HUES48 (cell line): Measurements from ENCODE around the gene TACC2.

Experiments used
- H3K27ac ChIP-seq: one replicate; pipeline ENCODE4 v1.7.0; 2013; ENCODE audit warnings: low read depth, low read length, inconsistent platforms
- H3K27me3 ChIP-seq: 2 replicates; pipeline ENCODE4 v1.6.1; 2013; ENCODE audit warnings: mild to moderate bottlenecking, low read length; ENCODE audit not compliant: control insufficient read depth, insufficient read depth
- H3K36me3 ChIP-seq: 2 replicates; pipeline ENCODE4 v1.6.1; 2013; ENCODE audit warnings: low read length; ENCODE audit not compliant: control insufficient read depth, insufficient read depth
- H3K4me1 ChIP-seq: 2 replicates; pipeline ENCODE4 v1.6.1; 2013; ENCODE audit warnings: mild to moderate bottlenecking, low read length; ENCODE audit not compliant: control insufficient read depth, insufficient read depth
- H3K4me3 ChIP-seq: 2 replicates; pipeline ENCODE4 v1.5.1; 2013; ENCODE audit warnings: mild to moderate bottlenecking, low read depth, low read length
- H3K9ac ChIP-seq: 2 replicates; pipeline ENCODE4 v1.6.1; 2013; ENCODE audit warnings: mild to moderate bottlenecking, low read depth, low read length, moderate library complexity
- H3K9me3 ChIP-seq: 2 replicates; pipeline ENCODE4 v1.6.1; 2013; ENCODE audit warnings: low read length; ENCODE audit not compliant: control insufficient read depth, insufficient read depth

TACC2 gene

GRCh38 chr10:122188706-122189105, 199.7 kb downstream of the TACC2 start:
- H3K4me1 ChIP-seq = peaks cover 51% of the 10 kb centered on the region

GRCh38 chr10:122189185-122189584, 200.2 kb downstream of the TACC2 start:
- H3K27me3 ChIP-seq = no peaks in the 10 kb centered on the region
- H3K9ac ChIP-seq = 0 out of 2 replicates have a peak overlapping the region, but pooled peaks have one; percentile 10
- peaks cover 47% of the 10 kb centered on the region for H3K4me1 ChIP-seq
- no peaks in the 10 kb centered on the region for H3K9me3 ChIP-seq
- H3K36me3 ChIP-seq = no peaks in the 10 kb centered on the region
- no peak overlapping the region for H3K27ac ChIP-seq
- H3K4me3 ChIP-seq = no peak overlapping the region

More at GRCh38 chr10:122188706-122189105, 199.7 kb downstream of the TACC2 start:
- Histone ChIP-seq H3K9me3 (no peaks in the 10 kb centered on the region), H3K27ac (no peak overlapping the region), H3K9ac (no peak overlapping the region), H3K4me3 (no peak overlapping the region), H3K36me3 (no peaks in the 10 kb centered on the region), H3K27me3 (no peaks in the 10 kb centered on the region)

GRCh38 chr10:122190176-122190943, 201.4 kb downstream of the TACC2 start:
- H3K9me3 ChIP-seq = no peaks in the 10 kb centered on the region
- peaks cover 41% of the 10 kb centered on the region for H3K4me1 ChIP-seq
- no peak overlapping the region for H3K4me3 ChIP-seq
- H3K27ac ChIP-seq = no peak overlapping the region
- H3K27me3 ChIP-seq = no peaks in the 10 kb centered on the region
- no peak overlapping the region for H3K9ac ChIP-seq
- peaks cover 5% of the 10 kb centered on the region; the same call in 1 of the 2 replicates for H3K36me3 ChIP-seq

GRCh38 chr10:122191936-122192541, 203.1 kb downstream of the TACC2 start:
- peaks cover 17% of the 10 kb centered on the region for H3K36me3 ChIP-seq
- no peak overlapping the region for H3K4me3 ChIP-seq
- peak overlapping the region; percentile 32 for H3K27ac ChIP-seq
- H3K9ac ChIP-seq = no peak overlapping the region
- H3K9me3 ChIP-seq = no peaks in the 10 kb centered on the region
- H3K27me3 ChIP-seq = no peaks in the 10 kb centered on the region
- peaks cover 34% of the 10 kb centered on the region for H3K4me1 ChIP-seq

- Histone ChIP-seq H3K9me3 (no peaks in the 10 kb centered on the region), H3K36me3 (peaks cover 33% of the 10 kb centered on the region), H3K27ac (no peak overlapping the region), H3K27me3 (no peaks in the 10 kb centered on the region), H3K4me3 (no peak overlapping the region), H3K4me1 (peaks cover 20% of the 10 kb centered on the region; the same call in 1 of the 2 replicates), H3K9ac (no peak overlapping the region)
These were observed 205.3 kb downstream of the TACC2 start for GRCh38 chr10:122194251-122194650.

- Histone ChIP-seq H3K9ac (no peak overlapping the region), H3K4me3 (no peak overlapping the region), H3K27ac (no peak overlapping the region), H3K4me1 (peaks cover 11% of the 10 kb centered on the region; the same call in 1 of the 2 replicates), H3K27me3 (no peaks in the 10 kb centered on the region), H3K36me3 (peaks cover 51% of the 10 kb centered on the region), H3K9me3 (no peaks in the 10 kb centered on the region)
These were observed 207.3 kb downstream of the TACC2 start for GRCh38 chr10:122196218-122196617.

GRCh38 chr10:122197611-122198222, 208.8 kb downstream of the TACC2 start:
- Histone ChIP-seq H3K4me1 (peaks cover under 1% of the 10 kb centered on the region; the same call in 1 of the 2 replicates), H3K36me3 (peaks cover 57% of the 10 kb centered on the region), H3K9me3 (no peaks in the 10 kb centered on the region), H3K27ac (peak overlapping the region; percentile 0), H3K4me3 (no peak overlapping the region), H3K27me3 (no peaks in the 10 kb centered on the region), H3K9ac (no peak overlapping the region)

GRCh38 chr10:122198631-122199030, 209.7 kb downstream of the TACC2 start:
- no peaks in the 10 kb centered on the region for H3K27me3 ChIP-seq
- no peak overlapping the region for H3K27ac ChIP-seq
- H3K36me3 ChIP-seq = peaks cover 57% of the 10 kb centered on the region
- H3K4me3 ChIP-seq = no peak overlapping the region
- no peaks in the 10 kb centered on the region for H3K4me1 ChIP-seq
- H3K9ac ChIP-seq = no peak overlapping the region
- H3K9me3 ChIP-seq = no peaks in the 10 kb centered on the region

GRCh38 chr10:122199070-122199469, 210.1 kb downstream of the TACC2 start:
- Histone ChIP-seq H3K4me1 (no peaks in the 10 kb centered on the region), H3K9ac (no peak overlapping the region), H3K27ac (no peak overlapping the region), H3K36me3 (peaks cover 57% of the 10 kb centered on the region), H3K27me3 (no peaks in the 10 kb centered on the region), H3K9me3 (no peaks in the 10 kb centered on the region), H3K4me3 (no peak overlapping the region)

- H3K4me1 ChIP-seq = no peaks in the 10 kb centered on the region
- no peak overlapping the region for H3K9ac ChIP-seq
- no peak overlapping the region for H3K27ac ChIP-seq
- H3K27me3 ChIP-seq = no peaks in the 10 kb centered on the region
- H3K9me3 ChIP-seq = no peaks in the 10 kb centered on the region
- peaks cover 60% of the 10 kb centered on the region for H3K36me3 ChIP-seq
- H3K4me3 ChIP-seq = no peak overlapping the region
These were observed 210.7 kb downstream of the TACC2 start for GRCh38 chr10:122199689-122200088.

- H3K27me3 ChIP-seq = no peaks in the 10 kb centered on the region
- peaks cover 45% of the 10 kb centered on the region for H3K36me3 ChIP-seq
- H3K9ac ChIP-seq = no peak overlapping the region
- H3K9me3 ChIP-seq = no peaks in the 10 kb centered on the region
- H3K27ac ChIP-seq = no peak overlapping the region
- no peak overlapping the region for H3K4me3 ChIP-seq
- no peaks in the 10 kb centered on the region for H3K4me1 ChIP-seq
These were observed 212.4 kb downstream of the TACC2 start for GRCh38 chr10:122201401-122201800.
